ENCODE data around the gene ZNF488. TPM values are rescaled to one million over a fixed set of nuclear protein-coding genes. Genes with fewer than 3 reads are reported as not detected.

ZNF488 gene
- total and polyA plus RNA-seq, 2 donors (not counting 1 experiment from before 2014, with no cell fraction given) = 0.07 TPM; not detected in 1

GRCh38 chr10:47378606-47379444 lies 5.3 kb downstream of the ZNF488 start:
- no peak for TF ChIP-seq CTCF (conservative IDR thresholded peaks at IDR 0.05 in 1 of 2, IDR thresholded peaks at IDR 0.05 in 1 of 2; ENCODE audit: low read depth in 1 of 2, low read length in 2 of 2)
- no peak for TF ChIP-seq EZH2 (IDR thresholded peaks at IDR 0.05; ENCODE audit: low read length, missing control alignments)
- H3K36me3 ChIP-seq (ENCODE audit: control insufficient read depth, insufficient read depth, low read length) = no peaks in the 10 kb centered on the region
- no peaks in the 10 kb centered on the region for H3K9me3 ChIP-seq (ENCODE audit: control insufficient read depth, insufficient read depth, low read depth, low read length)
- H3K4me1 ChIP-seq (ENCODE audit: control insufficient read depth, extremely low read depth, insufficient read depth, low read length) = no peaks in the 10 kb centered on the region
- no peak overlapping the region for H2AFZ ChIP-seq (ENCODE audit: low read length)
- no peak overlapping the region for H3K4me3 ChIP-seq (replicated peaks in 1 of 4; ENCODE audit: control extremely low read depth in 1 of 4, insufficient read depth in 1 of 4, low read depth in 3 of 4, low read length in 4 of 4)
- H4K20me1 ChIP-seq (ENCODE audit: control insufficient read depth, extremely low read depth, insufficient read depth, low read length) = no peaks in the 10 kb centered on the region
- H3K9ac ChIP-seq (ENCODE audit: insufficient read depth, low read length) = no peak overlapping the region
- H3K27ac ChIP-seq (ENCODE audit: insufficient read depth, low read length) = no peak overlapping the region
- peaks cover 31% of the 10 kb centered on the region for H3K27me3 ChIP-seq (ENCODE audit: control insufficient read depth, insufficient read depth, low read length)
- no peaks in the 10 kb centered on the region for H3K79me2 ChIP-seq (ENCODE audit: control insufficient read depth, insufficient read depth, low read length)
- H3K4me2 ChIP-seq (ENCODE audit: extremely low read depth, insufficient read depth, low read length) = no peak overlapping the region
- DNase-seq (ENCODE audit: low read depth in 2 of 2) = no peak

- TF ChIP-seq EZH2 (IDR thresholded peaks at IDR 0.05; ENCODE audit: low read length, missing control alignments) (no peak), CTCF (conservative IDR thresholded peaks at IDR 0.05 in 1 of 2, IDR thresholded peaks at IDR 0.05 in 1 of 2; ENCODE audit: low read depth in 1 of 2, low read length in 2 of 2) (no peak)
- H3K4me3 ChIP-seq (replicated peaks in 1 of 4; ENCODE audit: control extremely low read depth in 1 of 4, insufficient read depth in 1 of 4, low read depth in 3 of 4, low read length in 4 of 4) = no peak overlapping the region
- H3K27me3 ChIP-seq (ENCODE audit: control insufficient read depth, insufficient read depth, low read length) = peaks cover 29% of the 10 kb centered on the region
- no peaks in the 10 kb centered on the region for H4K20me1 ChIP-seq (ENCODE audit: control insufficient read depth, extremely low read depth, insufficient read depth, low read length)
- H2AFZ ChIP-seq (ENCODE audit: low read length) = no peak overlapping the region
- H3K36me3 ChIP-seq (ENCODE audit: control insufficient read depth, insufficient read depth, low read length) = no peaks in the 10 kb centered on the region
- H3K79me2 ChIP-seq (ENCODE audit: control insufficient read depth, insufficient read depth, low read length) = no peaks in the 10 kb centered on the region
- DNase-seq (ENCODE audit: low read depth in 2 of 2) = no peak
- no peak overlapping the region for H3K9ac ChIP-seq (ENCODE audit: insufficient read depth, low read length)
- H3K4me1 ChIP-seq (ENCODE audit: control insufficient read depth, extremely low read depth, insufficient read depth, low read length) = no peaks in the 10 kb centered on the region
- H3K27ac ChIP-seq (ENCODE audit: insufficient read depth, low read length) = no peak overlapping the region
- no peaks in the 10 kb centered on the region for H3K9me3 ChIP-seq (ENCODE audit: control insufficient read depth, insufficient read depth, low read depth, low read length)
- H3K4me2 ChIP-seq (ENCODE audit: extremely low read depth, insufficient read depth, low read length) = no peak overlapping the region
Observed at GRCh38 chr10:47378183-47378510, 5.9 kb downstream of the ZNF488 start.

GRCh38 chr10:47376522-47377220 lies 7.4 kb downstream of the ZNF488 start:
- Histone ChIP-seq H3K9ac (ENCODE audit: insufficient read depth, low read length) (no peak overlapping the region), H4K20me1 (ENCODE audit: control insufficient read depth, extremely low read depth, insufficient read depth, low read length) (no peaks in the 10 kb centered on the region), H3K4me2 (ENCODE audit: extremely low read depth, insufficient read depth, low read length) (no peak overlapping the region), H3K27ac (ENCODE audit: insufficient read depth, low read length) (no peak overlapping the region), H3K4me1 (ENCODE audit: control insufficient read depth, extremely low read depth, insufficient read depth, low read length) (no peaks in the 10 kb centered on the region), H3K4me3 (replicated peaks in 1 of 4; ENCODE audit: control extremely low read depth in 1 of 4, insufficient read depth in 1 of 4, low read depth in 3 of 4, low read length in 4 of 4) (no peak overlapping the region), H2AFZ (ENCODE audit: low read length) (no peak overlapping the region), H3K27me3 (ENCODE audit: control insufficient read depth, insufficient read depth, low read length) (peaks cover 25% of the 10 kb centered on the region), H3K79me2 (ENCODE audit: control insufficient read depth, insufficient read depth, low read length) (no peaks in the 10 kb centered on the region), H3K9me3 (ENCODE audit: control insufficient read depth, insufficient read depth, low read depth, low read length) (no peaks in the 10 kb centered on the region), H3K36me3 (ENCODE audit: control insufficient read depth, insufficient read depth, low read length) (no peaks in the 10 kb centered on the region)
- no peak for DNase-seq (ENCODE audit: low read depth in 2 of 2)
- TF ChIP-seq EZH2 (IDR thresholded peaks at IDR 0.05; ENCODE audit: low read length, missing control alignments) (no peak), CTCF (conservative IDR thresholded peaks at IDR 0.05 in 1 of 2, IDR thresholded peaks at IDR 0.05 in 1 of 2; ENCODE audit: low read depth in 1 of 2, low read length in 2 of 2) (no peak)
